GM13977 (cell line): Measurements from ENCODE around the gene PPP3CA.

Experiments
- DNase-seq: peaks from one replicate; pipeline ENCODE4 v3.0.0; 2012; ENCODE audit warnings: low spot score
- CTCF ChIP-seq: IDR thresholded peaks from 2 replicates; pipeline ENCODE4 v1.5.1; 2012; ENCODE audit warnings: mild to moderate bottlenecking, control low read depth; ENCODE audit not compliant: insufficient read depth; ENCODE audit errors: extremely low read depth, missing control alignments
- in situ Hi-C: fragments of 300-500 bp; cut with MboI; formaldehyde crosslinking; loops from one replicate; pipeline ENCODE4 v1.12.0; 2022; ENCODE audit warnings: low sequenced_read_pairs, low pct_unique_long_range_greater_than_20kb, mixed read lengths, inconsistent platforms; ENCODE audit not compliant: unreplicated experiment

The PPP3CA gene

GRCh38 chr4:101050837-101051205 lies 296.5 kb downstream of the PPP3CA start:
- in situ Hi-C loops: no loop called here
- TF ChIP-seq CTCF: no peak
- no peak for DNase-seq

- no peak for TF ChIP-seq CTCF
- in situ Hi-C loops: no loop called here
These were observed 297.1 kb downstream of the PPP3CA start for GRCh38 chr4:101050088-101050836.

GRCh38 chr4:101049549-101050001 lies 297.8 kb downstream of the PPP3CA start:
- in situ Hi-C loops: no loop called here
- DNase-seq: no peak
- TF ChIP-seq CTCF: no peak

More at GRCh38 chr4:101050088-101050836, 297.1 kb downstream of the PPP3CA start:
- no peak for DNase-seq

GRCh38 chr4:101044766-101045165 lies 302.6 kb downstream of the PPP3CA start:
- in situ Hi-C loops: no loop called here
- TF ChIP-seq CTCF: no peak
- no peak for DNase-seq

GRCh38 chr4:101042847-101043246 lies 304.5 kb downstream of the PPP3CA start:
- DNase-seq: no peak
- no peak for TF ChIP-seq CTCF
- in situ Hi-C loops: no loop called here

- TF ChIP-seq CTCF: no peak
- in situ Hi-C loops: no loop called here
- DNase-seq: no peak
These were observed 306.6 kb downstream of the PPP3CA start for GRCh38 chr4:101040776-101041175.
